H9 (cell line): Measurements from ENCODE around the gene CIB4. TPM values are rescaled to one million over a fixed set of nuclear protein-coding genes. Genes with fewer than 3 reads are reported as not detected.

Experiments
- DNase-seq: peaks from one replicate; pipeline ENCODE4 v3.0.0-alpha.2; 2017
- H2AFZ ChIP-seq: one replicate; pipeline ENCODE4 v1.6.1; 2013; ENCODE audit warnings: mild to moderate bottlenecking, low read length, control low read depth, moderate library complexity
- H2AK5ac ChIP-seq: 2 replicates; pipeline ENCODE4 v1.6.1; 2013; ENCODE audit warnings: low read length, control low read depth, mixed read lengths; ENCODE audit not compliant: insufficient read length
- H2BK120ac ChIP-seq: one replicate; pipeline ENCODE4 v1.6.1; 2013; ENCODE audit warnings: low read depth, mild to moderate bottlenecking, low read length, control low read depth, inconsistent platforms; ENCODE audit not compliant: poor library complexity, severe bottlenecking
- H2BK12ac ChIP-seq: 2 replicates; pipeline ENCODE4 v1.6.1; 2013; ENCODE audit warnings: low read length, control low read depth, mixed read lengths, low read depth; ENCODE audit not compliant: insufficient read length
- H2BK15ac ChIP-seq: 2 replicates; pipeline ENCODE4 v1.6.1; 2013; ENCODE audit warnings: low read depth, low read length, control low read depth
- H2BK20ac ChIP-seq: one replicate; pipeline ENCODE4 v1.6.1; 2013; ENCODE audit warnings: low read depth, mild to moderate bottlenecking, low read length, control low read depth, inconsistent platforms; ENCODE audit not compliant: poor library complexity, severe bottlenecking
- H2BK5ac ChIP-seq: 2 replicates; pipeline ENCODE4 v1.6.1; 2013; ENCODE audit warnings: low read length, control low read depth, mixed read lengths; ENCODE audit not compliant: insufficient read length
- H3K14ac ChIP-seq: 2 replicates; pipeline ENCODE4 v1.6.1; 2013; ENCODE audit warnings: low read length, control low read depth; ENCODE audit not compliant: insufficient read depth
- H3K18ac ChIP-seq: 2 replicates; pipeline ENCODE4 v1.6.1; 2013; ENCODE audit warnings: low read depth, mild to moderate bottlenecking, mixed read lengths, low read length, control low read depth; ENCODE audit not compliant: insufficient read length
- H3K23ac ChIP-seq: 2 replicates; pipeline ENCODE4 v1.6.1; 2013; ENCODE audit warnings: low read length, control low read depth, mixed read lengths, low read depth; ENCODE audit not compliant: insufficient read length
- H3K23me2 ChIP-seq: 2 replicates; pipeline ENCODE4 v1.6.1; 2013; ENCODE audit warnings: low read depth, mild to moderate bottlenecking, mixed read lengths, low read length, control low read depth; ENCODE audit not compliant: insufficient read length, poor library complexity, severe bottlenecking
- H3K27ac ChIP-seq: 2 replicates; pipeline ENCODE4 v1.5.1; 2013; ENCODE audit warnings: low read length, control low read depth, mixed read lengths, low read depth; ENCODE audit not compliant: insufficient read length
- H3K27me3 ChIP-seq: 2 replicates; pipeline ENCODE4 v1.6.1; 2013; ENCODE audit warnings: low read length, control low read depth, inconsistent platforms; ENCODE audit not compliant: insufficient read depth
- H3K4ac ChIP-seq: 2 replicates; pipeline ENCODE4 v1.6.1; 2013; ENCODE audit warnings: low read depth, mild to moderate bottlenecking, control low read depth, inconsistent platforms, low read length, moderate library complexity
- H3K4me1 ChIP-seq: 2 replicates; pipeline ENCODE4 v1.6.1; 2013; ENCODE audit warnings: low read length, control low read depth, inconsistent platforms; ENCODE audit not compliant: insufficient read depth
- H3K4me2 ChIP-seq: 2 replicates; pipeline ENCODE4 v1.6.1; 2013; ENCODE audit warnings: low read length, control low read depth, mixed read lengths; ENCODE audit not compliant: insufficient read length, insufficient read depth
- H3K56ac ChIP-seq: 2 replicates; pipeline ENCODE4 v1.6.1; 2013; ENCODE audit warnings: low read depth, mild to moderate bottlenecking, mixed read lengths, low read length, control low read depth; ENCODE audit not compliant: insufficient read length
- H3K79me1 ChIP-seq: 2 replicates; pipeline ENCODE4 v1.6.1; 2013; ENCODE audit warnings: low read depth, mild to moderate bottlenecking, moderate library complexity, low read length, control low read depth, inconsistent platforms; ENCODE audit not compliant: insufficient read depth, poor library complexity, severe bottlenecking
- H3K79me2 ChIP-seq: 2 replicates; pipeline ENCODE4 v1.6.1; 2013; ENCODE audit warnings: low read length, control low read depth, inconsistent platforms; ENCODE audit not compliant: insufficient read depth
- H3K9ac ChIP-seq: 2 replicates; pipeline ENCODE4 v1.6.1; 2013; ENCODE audit warnings: low read length, control low read depth, mixed read lengths; ENCODE audit not compliant: insufficient read length; ENCODE audit errors: extremely low read depth
- H3K9me3 ChIP-seq: one replicate; pipeline ENCODE4 v1.6.1; 2013; ENCODE audit warnings: low read depth, low read length, inconsistent platforms; ENCODE audit not compliant: control insufficient read depth
- H3T11ph ChIP-seq: one replicate; pipeline ENCODE4 v1.6.1; 2013; ENCODE audit warnings: mild to moderate bottlenecking, low read length, control low read depth, inconsistent platforms
- H4K20me1 ChIP-seq: one replicate; pipeline ENCODE4 v1.6.1; 2013; ENCODE audit not compliant: control insufficient read depth, insufficient read length, insufficient read depth
- H4K5ac ChIP-seq: 2 replicates; pipeline ENCODE4 v1.6.1; 2013; ENCODE audit warnings: low read depth, mild to moderate bottlenecking, mixed read lengths, low read length, control low read depth; ENCODE audit not compliant: insufficient read length
- H4K8ac ChIP-seq: replicated peaks from 2 replicates; pipeline ENCODE4 v1.6.1; 2013; ENCODE audit warnings: low read length, control low read depth, mixed read lengths, low read depth; ENCODE audit not compliant: insufficient read length
- H4K91ac ChIP-seq: 2 replicates; pipeline ENCODE4 v1.6.1; 2013; ENCODE audit warnings: low read depth, mild to moderate bottlenecking, moderate library complexity, mixed read lengths, low read length, control low read depth; ENCODE audit not compliant: insufficient read length
- H3K27ac Mint-ChIP-seq, 3 experiments: 2 replicates in 2 of 3; 3 replicates in 1 of 3; pipeline ENCODE4 v1.8.0; 2020 to 2021; ENCODE audit warnings: mixed read lengths in 3 of 3, mild to moderate bottlenecking in 1 of 3, moderate library complexity in 1 of 3
- H3K27me3 Mint-ChIP-seq: 2 replicates; pipeline ENCODE4 v1.8.0; 2021; ENCODE audit warnings: low read depth, mild to moderate bottlenecking, moderate library complexity, mixed read lengths
- H3K36me3 Mint-ChIP-seq, 3 experiments: 2 replicates in 2 of 3; 3 replicates in 1 of 3; pipeline ENCODE4 v1.8.0; 2020 to 2021; ENCODE audit warnings: low read depth in 3 of 3, mixed read lengths in 3 of 3; ENCODE audit not compliant: insufficient read depth in 1 of 3
- H3K4me1 Mint-ChIP-seq, 2 experiments: 2 replicates each; pipeline ENCODE4 v1.8.0; 2020; ENCODE audit warnings: mixed read lengths in 2 of 2
- H3K4me3 Mint-ChIP-seq, 2 experiments: 2 replicates in 1 of 2; 3 replicates in 1 of 2; pipeline ENCODE4 v1.8.0; 2020 to 2021; ENCODE audit warnings: mild to moderate bottlenecking in 2 of 2, mixed read lengths in 2 of 2, moderate library complexity in 1 of 2
- H3K9me3 Mint-ChIP-seq, 2 experiments: 2 replicates in 1 of 2; 3 replicates in 1 of 2; pipeline ENCODE4 v1.8.0; 2020; ENCODE audit warnings: mild to moderate bottlenecking in 2 of 2, mixed read lengths in 2 of 2, moderate library complexity in 1 of 2
- CTCF ChIP-seq: fragments of 200-600 bp; sonication (generic); conservative IDR thresholded peaks from 3 replicates; pipeline ENCODE4 v1.8.0; 2021; ENCODE audit warnings: antibody characterized with exemption, mild to moderate bottlenecking
- WGBS: extraction: QIAGEN DNeasy Blood & Tissue Kit; methylation state at CpG from one replicate; pipeline ENCODE4 v1.1.7; 2013; ENCODE audit warnings: missing lambda C conversion rate, low lambda C conversion rate, mixed read lengths; ENCODE audit not compliant: insufficient read length; ENCODE audit errors: extremely low coverage; 5-methylcytosine and 5-hydroxymethylcytosine counted together
- total RNA-seq: library from RNA; stranded (reverse); gene quantifications from 2 replicates; pipeline ENCODE4 v1.2.1, GENCODE V29; 2021

Gene CIB4
- total RNA-seq, 1 experiment from 2014 or later, result not detected

GRCh38 chr2:26542676-26543505, 98.3 kb downstream of the CIB4 start:
- Histone ChIP-seq H3K4me2 (no peak overlapping the region), H2BK12ac (no peak overlapping the region), H3K18ac (no peak overlapping the region), H4K8ac (no peak overlapping the region), H2BK20ac (no peak overlapping the region), H3K27ac (no peak overlapping the region), H2AFZ (no peak overlapping the region), H3K9me3 (no peaks in the 10 kb centered on the region), H3K9ac (no peak overlapping the region), H2BK15ac (no peak overlapping the region), H3K23me2 (no peaks in the 10 kb centered on the region), H3K14ac (no peak overlapping the region), H4K20me1 (no peaks in the 10 kb centered on the region), H3T11ph (no peak overlapping the region), H2BK120ac (no peak overlapping the region), H3K4me1 (peaks cover 2% of the 10 kb centered on the region; the same call in 1 of the 2 replicates), H3K79me2 (no peaks in the 10 kb centered on the region), H4K91ac (no peak overlapping the region), H3K56ac (no peak overlapping the region), H2AK5ac (no peak overlapping the region), H3K27me3 (no peaks in the 10 kb centered on the region), H4K5ac (no peak overlapping the region), H3K4ac (no peak overlapping the region), H3K23ac (no peak overlapping the region), H2BK5ac (no peak overlapping the region), H3K79me1 (no peaks in the 10 kb centered on the region)
- H3K9me3 Mint-ChIP-seq, result no peaks in the 10 kb centered on the region
- H3K4me3 Mint-ChIP-seq, result no peak overlapping the region; a peak in 1 of 5 replicates
- peak overlapping the region in 2 of 3 experiments; percentile 47 to 50; a peak in 3 of 7 replicates for H3K27ac Mint-ChIP-seq
- no CpG with 5 or more reads among the region's 15 CpGs for WGBS
- no peak for DNase-seq
- H3K27me3 Mint-ChIP-seq, result no peaks in the 10 kb centered on the region
- TF ChIP-seq CTCF, result no peak
- H3K4me1 Mint-ChIP-seq, result peaks cover 27 to 30% of the 10 kb centered on the region in 2 experiments
- H3K36me3 Mint-ChIP-seq, result no peaks in the 10 kb centered on the region
